Measurements from ENCODE around the gene TTBK1. TPM values are rescaled to one million over a fixed set of nuclear protein-coding genes. Genes with fewer than 3 reads are reported as not detected.

The TTBK1 gene
- total RNA-seq, 1 experiment from 2014 or later: 0.61 TPM

GRCh38 chr6:43308101-43308989 is 65.1 kb downstream of the TTBK1 start, which contains the start of gene CRIP3:
TSS of gene CRIP3 (minus strand) at chr6:43308826. CDS start at chr6:43308792, 34 bp downstream.
- H3K4me3 ChIP-seq (ENCODE audit: low read depth, low read length): no peak within 1 kb of the TSS
- CTCF ChIA-PET: interaction anchor here (0.6 kb wide), 1 partner anchor 33 kb away, joined by 3 read pairs; no protein-coding TSS in a partner anchor

DNA sequence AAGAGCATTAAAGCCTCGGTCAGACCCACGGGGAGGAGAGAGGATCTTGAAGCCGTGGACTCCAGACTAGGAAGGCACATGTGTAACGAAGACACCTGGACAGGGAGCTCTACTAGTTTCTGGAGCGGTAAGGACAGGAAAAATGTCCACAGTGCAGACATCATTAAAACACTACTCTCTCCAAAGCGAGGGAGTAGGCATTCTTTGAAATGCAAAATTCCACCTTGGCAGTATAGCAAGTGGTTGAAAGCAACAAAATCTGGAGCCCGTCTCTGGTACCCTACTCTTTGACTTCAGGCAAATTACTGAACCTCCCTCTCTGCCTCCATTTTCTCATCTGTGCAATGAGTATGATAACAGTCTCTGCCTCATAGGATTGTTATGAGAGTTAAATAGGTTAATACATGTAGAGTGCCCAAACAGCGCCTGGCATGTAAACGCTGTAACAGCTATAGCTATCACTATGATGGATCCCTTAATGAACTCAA is 65.8 kb downstream of the TTBK1 start:
- Mint-ChIP-seq H3K4me3 (ENCODE audit: unreplicated experiment) (no peak overlapping the region), H3K27ac (ENCODE audit: unreplicated experiment) (no peak overlapping the region), H3K27me3 (ENCODE audit: insufficient read depth, unreplicated experiment) (no peaks in the 10 kb centered on the region), H3K9me3 (ENCODE audit: unreplicated experiment) (no peaks in the 10 kb centered on the region), H3K4me1 (ENCODE audit: low read depth, unreplicated experiment) (no peaks in the 10 kb centered on the region), H3K36me3 (ENCODE audit: insufficient read depth, unreplicated experiment) (no peaks in the 10 kb centered on the region)
- no peak for DNase-seq
- Histone ChIP-seq H3K4me1 (no peaks in the 10 kb centered on the region), H3K9me3 (no peaks in the 10 kb centered on the region), H3K36me3 (ENCODE audit: control insufficient read depth, insufficient read depth, low read length) (no peaks in the 10 kb centered on the region; the same call in 1 of the 2 replicates), H3K4me3 (ENCODE audit: low read depth, low read length) (no peak overlapping the region), H3K27me3 (replicated peaks; ENCODE audit: control insufficient read depth, insufficient read depth, low read length) (no peaks in the 10 kb centered on the region)
- TF ChIP-seq CTCF (IDR thresholded peaks at IDR 0.05; ENCODE audit: insufficient read depth in 1 of 2, low read depth in 1 of 2, low read length in 1 of 2, severe bottlenecking in 1 of 2, unreplicated experiment in 1 of 2): no peak
- ChIA-PET POLR2A (no interaction called here), CTCF (no interaction called here)
- intact Hi-C loops (cut with micrococcal nuclease; ENCODE audit: unreplicated experiment): no loop called here
- no TSS peak for BruUV-seq (replicated peaks)

More at GRCh38 chr6:43308101-43308989, 65.1 kb downstream of the TTBK1 start, which contains the start of gene CRIP3:
- POLR2A ChIA-PET: no interaction called here
- Mint-ChIP-seq H3K27ac (ENCODE audit: unreplicated experiment) (no peak within 1 kb of the TSS), H3K27me3 (ENCODE audit: insufficient read depth, unreplicated experiment) (no peaks in the 10 kb centered on the region), H3K4me3 (ENCODE audit: unreplicated experiment) (no peak within 1 kb of the TSS), H3K9me3 (ENCODE audit: unreplicated experiment) (no peaks in the 10 kb centered on the region), H3K4me1 (ENCODE audit: low read depth, unreplicated experiment) (no peaks in the 10 kb centered on the region), H3K36me3 (ENCODE audit: insufficient read depth, unreplicated experiment) (no peaks in the 10 kb centered on the region)
- no peaks in the 10 kb centered on the region for H3K9me3 ChIP-seq
- intact Hi-C loops (cut with micrococcal nuclease; ENCODE audit: unreplicated experiment): no loop called here
- no TSS peak for BruUV-seq (replicated peaks)
- no peaks in the 10 kb centered on the region for H3K27me3 ChIP-seq (replicated peaks; ENCODE audit: control insufficient read depth, insufficient read depth, low read length)
- H3K36me3 ChIP-seq (ENCODE audit: control insufficient read depth, insufficient read depth, low read length): no peaks in the 10 kb centered on the region; the same call in 1 of the 2 replicates
- DNase-seq: no peak
- no peak for TF ChIP-seq CTCF (IDR thresholded peaks at IDR 0.05; ENCODE audit: insufficient read depth in 1 of 2, low read depth in 1 of 2, low read length in 1 of 2, severe bottlenecking in 1 of 2, unreplicated experiment in 1 of 2)
- H3K4me1 ChIP-seq: no peaks in the 10 kb centered on the region

GRCh38 chr6:43310134-43310533 is 66.9 kb downstream of the TTBK1 start:
- Mint-ChIP-seq H3K4me3 (ENCODE audit: unreplicated experiment) (no peak overlapping the region), H3K27me3 (ENCODE audit: insufficient read depth, unreplicated experiment) (no peaks in the 10 kb centered on the region), H3K36me3 (ENCODE audit: insufficient read depth, unreplicated experiment) (no peaks in the 10 kb centered on the region), H3K27ac (ENCODE audit: unreplicated experiment) (no peak overlapping the region), H3K4me1 (ENCODE audit: low read depth, unreplicated experiment) (no peaks in the 10 kb centered on the region), H3K9me3 (ENCODE audit: unreplicated experiment) (no peaks in the 10 kb centered on the region)
- no peaks in the 10 kb centered on the region for H3K9me3 ChIP-seq
- ChIA-PET POLR2A (no interaction called here), CTCF (no interaction called here)
- no peaks in the 10 kb centered on the region; the same call in 1 of the 2 replicates for H3K36me3 ChIP-seq (ENCODE audit: control insufficient read depth, insufficient read depth, low read length)
- no peak for TF ChIP-seq CTCF (IDR thresholded peaks at IDR 0.05; ENCODE audit: insufficient read depth in 1 of 2, low read depth in 1 of 2, low read length in 1 of 2, severe bottlenecking in 1 of 2, unreplicated experiment in 1 of 2)
- no peak overlapping the region for H3K4me3 ChIP-seq (ENCODE audit: low read depth, low read length)
- DNase-seq: no peak
- H3K27me3 ChIP-seq (replicated peaks; ENCODE audit: control insufficient read depth, insufficient read depth, low read length): no peaks in the 10 kb centered on the region
- intact Hi-C loops (cut with micrococcal nuclease; ENCODE audit: unreplicated experiment): no loop called here
- no peaks in the 10 kb centered on the region for H3K4me1 ChIP-seq
- no TSS peak for BruUV-seq (replicated peaks)

Data from Caco-2 (cell line).